Measurements from ENCODE around the gene SLC26A1. TPM values are rescaled to one million over a fixed set of nuclear protein-coding genes. Genes with fewer than 3 reads are reported as not detected.

SLC26A1 gene
- total and polyA plus RNA-seq, 2 of the 13 experiments (the other 11 are each of a cell fraction or from before 2014, with no cell fraction given): 5.4 to 22.9 TPM

GRCh38 chr4:1010395-1011021 lies 17.3 kb upstream of the SLC26A1 start (continued):
- no peak for TF ChIP-seq DZIP1 (CRISPR knock-in tag; IDR thresholded peaks at IDR 0.05)
- no peak for TF ChIP-seq ZNF577 (CRISPR knock-in tag; IDR thresholded peaks at IDR 0.05; ENCODE audit: borderline replicate concordance, low read depth)
- TF ChIP-seq ZFY (CRISPR knock-in tag; IDR thresholded peaks at IDR 0.05): peak; percentile 35; the same call in 1 of the 2 replicates
- TF ChIP-seq, protein P1, sequence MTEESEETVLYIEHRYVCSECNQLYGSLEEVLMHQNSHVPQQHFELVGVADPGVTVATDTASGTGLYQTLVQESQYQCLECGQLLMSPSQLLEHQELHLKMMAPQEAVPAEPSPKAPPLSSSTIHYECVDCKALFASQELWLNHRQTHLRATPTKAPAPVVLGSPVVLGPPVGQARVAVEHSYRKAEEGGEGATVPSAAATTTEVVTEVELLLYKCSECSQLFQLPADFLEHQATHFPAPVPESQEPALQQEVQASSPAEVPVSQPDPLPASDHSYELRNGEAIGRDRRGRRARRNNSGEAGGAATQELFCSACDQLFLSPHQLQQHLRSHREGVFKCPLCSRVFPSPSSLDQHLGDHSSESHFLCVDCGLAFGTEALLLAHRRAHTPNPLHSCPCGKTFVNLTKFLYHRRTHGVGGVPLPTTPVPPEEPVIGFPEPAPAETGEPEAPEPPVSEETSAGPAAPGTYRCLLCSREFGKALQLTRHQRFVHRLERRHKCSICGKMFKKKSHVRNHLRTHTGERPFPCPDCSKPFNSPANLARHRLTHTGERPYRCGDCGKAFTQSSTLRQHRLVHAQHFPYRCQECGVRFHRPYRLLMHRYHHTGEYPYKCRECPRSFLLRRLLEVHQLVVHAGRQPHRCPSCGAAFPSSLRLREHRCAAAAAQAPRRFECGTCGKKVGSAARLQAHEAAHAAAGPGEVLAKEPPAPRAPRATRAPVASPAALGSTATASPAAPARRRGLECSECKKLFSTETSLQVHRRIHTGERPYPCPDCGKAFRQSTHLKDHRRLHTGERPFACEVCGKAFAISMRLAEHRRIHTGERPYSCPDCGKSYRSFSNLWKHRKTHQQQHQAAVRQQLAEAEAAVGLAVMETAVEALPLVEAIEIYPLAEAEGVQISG (CRISPR knock-in tag; IDR thresholded peaks at IDR 0.05): 0 out of 2 replicates have a peak, but pooled peaks have one; percentile 10
- TF ChIP-seq THAP7 (CRISPR knock-in tag; IDR thresholded peaks at IDR 0.05): no peak
- TF ChIP-seq WIZ (CRISPR knock-in tag; IDR thresholded peaks at IDR 0.05): no peak
- no peak for TF ChIP-seq TIGD3 (CRISPR knock-in tag; IDR thresholded peaks at IDR 0.05; ENCODE audit: borderline replicate concordance)
- no peak for TF ChIP-seq FOXK2 (IDR thresholded peaks at IDR 0.05)
- TF ChIP-seq PRMT3 (CRISPR knock-in tag; IDR thresholded peaks at IDR 0.05; ENCODE audit: borderline replicate concordance, low read depth): no peak
- TF ChIP-seq ZFP82 (CRISPR knock-in tag; IDR thresholded peaks at IDR 0.05; ENCODE audit: borderline replicate concordance): no peak
- TF ChIP-seq PCBP1 (IDR thresholded peaks at IDR 0.05; ENCODE audit: borderline replicate concordance, low read depth, low read length): no peak
- TF ChIP-seq ZNF30 (CRISPR knock-in tag; IDR thresholded peaks at IDR 0.05): no peak
- no peak for TF ChIP-seq ZNF503 (CRISPR knock-in tag; IDR thresholded peaks at IDR 0.05)
- no peak for TF ChIP-seq KDM5A (IDR thresholded peaks at IDR 0.05; ENCODE audit: borderline replicate concordance, low read length)
- TF ChIP-seq PTBP1 (IDR thresholded peaks at IDR 0.05; ENCODE audit: low read depth, low read length, poor library complexity, severe bottlenecking): no peak
- TF ChIP-seq TCF7 (IDR thresholded peaks at IDR 0.05; ENCODE audit: low read depth): no peak
- no peak for TF ChIP-seq MAF1 (CRISPR knock-in tag; IDR thresholded peaks at IDR 0.05; ENCODE audit: borderline replicate concordance)
- no peak for TF ChIP-seq DNMT3B (CRISPR knock-in tag; conservative IDR thresholded peaks at IDR 0.05)
- 0 out of 2 replicates have a peak, but pooled peaks have one; percentile 17 for TF ChIP-seq MXD3 (CRISPR knock-in tag; IDR thresholded peaks at IDR 0.05)

All from HepG2 (cell line).